Suprapubic skin (tissue), 4 donors: ENCODE measurements around the gene PIP4P1. TPM values are rescaled to one million over a fixed set of nuclear protein-coding genes. Genes with fewer than 3 reads are reported as not detected.

Experiments used
- DNase-seq, 2 donors: peaks; one replicate each; pipeline ENCODE4 v3.0.0-alpha.2; 2019; ENCODE audit warnings: low spot score in 2 of 2
- H3K27ac ChIP-seq: fragments of 200-600 bp; sonication (generic); one replicate; pipeline ENCODE4 v1.5.1; 2019
- H3K27me3 ChIP-seq: fragments of 200-600 bp; sonication (generic); one replicate; pipeline ENCODE4 v1.5.1; 2019
- H3K36me3 ChIP-seq: fragments of 200-600 bp; sonication (generic); one replicate; pipeline ENCODE4 v1.5.1; 2019
- H3K4me1 ChIP-seq: fragments of 200-600 bp; sonication (generic); one replicate; pipeline ENCODE4 v1.5.1; 2019
- H3K4me3 ChIP-seq: fragments of 200-600 bp; sonication (generic); one replicate; pipeline ENCODE4 v1.5.1; 2019; ENCODE audit warnings: mild to moderate bottlenecking
- H3K9me3 ChIP-seq: fragments of 200-600 bp; sonication (generic); one replicate; pipeline ENCODE4 v1.5.1; 2019
- EP300 ChIP-seq: sonication (generic); formaldehyde crosslinking; IDR thresholded peaks from one replicate; pipeline ENCODE4 v1.6.1; 2017; ENCODE audit warnings: antibody characterized with exemption
- POLR2A ChIP-seq, 2 donors: fragments of 450-650 bp; IDR thresholded peaks; one replicate each; pipeline ENCODE4 v1.6.1; 2017; ENCODE audit warnings: antibody characterized with exemption in 2 of 2, mild to moderate bottlenecking in 2 of 2, moderate library complexity in 2 of 2
- POLR2AphosphoS5 ChIP-seq, 3 donors: sonication (generic); formaldehyde crosslinking; IDR thresholded peaks; one replicate each; pipeline ENCODE4 v1.6.1; 2017; ENCODE audit warnings: antibody characterized with exemption in 3 of 3
- WGBS: methylation state at CpG from one replicate; pipeline ENCODE4 v1.1.5; 2018; 5-methylcytosine and 5-hydroxymethylcytosine counted together
- total RNA-seq, 4 donors: library from RNA; depleted of rRNA; stranded (reverse); fragments of >200 nt; gene quantifications; one replicate each; pipeline ENCODE4 v1.1.0, GENCODE V29; 2016
- TF ChIP-seq, protein P1 (sequence below), 2 donors: fragments of 200-600 bp in 1 of 2; fragments of 450-650 bp in 1 of 2; sonication (generic) in 1 of 2; IDR thresholded peaks; one replicate each; pipeline ENCODE4 v1.5.1; 2016 to 2019; ENCODE audit warnings: antibody characterized with exemption in 2 of 2, mild to moderate bottlenecking in 1 of 2, moderate library complexity in 1 of 2

Gene PIP4P1
- total RNA-seq, 4 donors from 2014 or later, result 23.7 to 36.5 (median 28.9) TPM

- TF ChIP-seq, protein P1, sequence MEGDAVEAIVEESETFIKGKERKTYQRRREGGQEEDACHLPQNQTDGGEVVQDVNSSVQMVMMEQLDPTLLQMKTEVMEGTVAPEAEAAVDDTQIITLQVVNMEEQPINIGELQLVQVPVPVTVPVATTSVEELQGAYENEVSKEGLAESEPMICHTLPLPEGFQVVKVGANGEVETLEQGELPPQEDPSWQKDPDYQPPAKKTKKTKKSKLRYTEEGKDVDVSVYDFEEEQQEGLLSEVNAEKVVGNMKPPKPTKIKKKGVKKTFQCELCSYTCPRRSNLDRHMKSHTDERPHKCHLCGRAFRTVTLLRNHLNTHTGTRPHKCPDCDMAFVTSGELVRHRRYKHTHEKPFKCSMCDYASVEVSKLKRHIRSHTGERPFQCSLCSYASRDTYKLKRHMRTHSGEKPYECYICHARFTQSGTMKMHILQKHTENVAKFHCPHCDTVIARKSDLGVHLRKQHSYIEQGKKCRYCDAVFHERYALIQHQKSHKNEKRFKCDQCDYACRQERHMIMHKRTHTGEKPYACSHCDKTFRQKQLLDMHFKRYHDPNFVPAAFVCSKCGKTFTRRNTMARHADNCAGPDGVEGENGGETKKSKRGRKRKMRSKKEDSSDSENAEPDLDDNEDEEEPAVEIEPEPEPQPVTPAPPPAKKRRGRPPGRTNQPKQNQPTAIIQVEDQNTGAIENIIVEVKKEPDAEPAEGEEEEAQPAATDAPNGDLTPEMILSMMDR (IDR thresholded peaks at IDR 0.05), result no peak
- TF ChIP-seq EP300 (no peak), POLR2AphosphoS5 (IDR thresholded peaks at IDR 0.05) (no peak), POLR2A (IDR thresholded peaks at IDR 0.05) (no peak)
- no peak for DNase-seq
- Histone ChIP-seq H3K36me3 (no peaks in the 10 kb centered on the region), H3K27me3 (peaks cover 11% of the 10 kb centered on the region), H3K9me3 (no peaks in the 10 kb centered on the region), H3K4me3 (peak overlapping the region; percentile 32), H3K4me1 (peaks cover 7% of the 10 kb centered on the region), H3K27ac (no peak overlapping the region)
- 33% methylated on average over 15 of the region's 44 CpGs for WGBS
These were observed 26.3 kb downstream of the PIP4P1 start for GRCh38 chr14:20434701-20435581.

DNA sequence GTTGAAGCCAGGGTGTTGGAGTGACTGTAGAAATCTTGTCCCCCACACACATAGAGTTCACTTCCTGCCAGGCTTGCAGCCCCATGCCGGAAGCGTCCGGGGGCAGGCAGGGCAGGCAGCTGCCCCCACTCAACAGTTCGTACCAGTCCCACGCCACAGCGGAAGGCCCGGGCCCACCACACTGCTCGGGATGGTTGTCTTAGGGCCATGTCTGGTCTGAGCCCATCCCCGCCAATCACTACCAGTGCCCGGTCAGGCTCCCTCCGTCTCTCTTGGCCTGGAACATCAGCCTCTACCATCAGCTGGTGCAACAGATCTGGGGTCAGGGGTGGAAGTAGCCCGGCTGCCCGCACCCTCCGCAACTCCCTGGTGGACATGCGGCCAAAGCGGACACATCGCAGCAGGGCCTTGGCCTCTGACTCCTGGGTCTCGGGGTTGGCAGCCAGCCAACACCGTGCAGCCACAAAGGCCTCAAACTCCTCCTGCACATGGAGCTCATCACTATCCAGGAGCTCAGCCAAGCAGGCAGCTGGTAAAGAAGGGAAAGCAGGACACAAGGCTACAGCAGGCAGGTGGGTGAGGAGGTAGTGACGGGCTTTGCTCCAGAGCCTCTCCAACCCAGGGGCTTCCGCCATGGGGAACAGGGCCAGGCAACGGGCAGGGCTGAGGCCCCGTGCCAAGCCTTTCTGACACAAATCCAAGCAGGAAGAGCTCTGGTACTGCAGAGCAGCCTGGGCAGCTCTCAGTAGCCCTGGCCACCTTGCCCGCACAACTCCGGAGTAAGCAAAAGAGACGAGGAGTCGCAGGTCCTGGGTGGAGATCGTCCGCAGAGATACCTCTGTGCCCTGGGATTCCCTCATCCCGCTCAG lies 31.2 kb downstream of the PIP4P1 start:
- no peak overlapping the region for H3K27ac ChIP-seq
- no peak overlapping the region for H3K4me3 ChIP-seq
- no peak for DNase-seq
- no peak for TF ChIP-seq EP300
- TF ChIP-seq POLR2AphosphoS5 (IDR thresholded peaks at IDR 0.05), result no peak
- TF ChIP-seq, protein P1 (IDR thresholded peaks at IDR 0.05), result no peak
- no peak for TF ChIP-seq POLR2A (IDR thresholded peaks at IDR 0.05)
- no peaks in the 10 kb centered on the region for H3K9me3 ChIP-seq
- H3K36me3 ChIP-seq, result no peaks in the 10 kb centered on the region
- H3K27me3 ChIP-seq, result peaks cover 3% of the 10 kb centered on the region
- peaks cover 1% of the 10 kb centered on the region for H3K4me1 ChIP-seq
- 61% methylated on average over 12 of the region's 30 CpGs for WGBS

- H3K4me1 ChIP-seq, result no peaks in the 10 kb centered on the region
- WGBS, result 64% methylated on average over 5 of the region's 5 CpGs
- no peaks in the 10 kb centered on the region for H3K27me3 ChIP-seq
- H3K4me3 ChIP-seq, result no peak overlapping the region
- DNase-seq, result no peak
- H3K9me3 ChIP-seq, result no peaks in the 10 kb centered on the region
- H3K36me3 ChIP-seq, result no peaks in the 10 kb centered on the region
- TF ChIP-seq POLR2A (IDR thresholded peaks at IDR 0.05) (no peak), POLR2AphosphoS5 (IDR thresholded peaks at IDR 0.05) (no peak), EP300 (no peak)
- TF ChIP-seq, protein P1 (IDR thresholded peaks at IDR 0.05), result no peak
- H3K27ac ChIP-seq, result no peak overlapping the region
These were observed 32.4 kb downstream of the PIP4P1 start for GRCh38 chr14:20428802-20429201.

- Histone ChIP-seq H3K4me3 (no peak overlapping the region), H3K27ac (no peak overlapping the region), H3K4me1 (no peaks in the 10 kb centered on the region), H3K36me3 (no peaks in the 10 kb centered on the region), H3K9me3 (no peaks in the 10 kb centered on the region), H3K27me3 (no peaks in the 10 kb centered on the region)
- TF ChIP-seq, protein P1 (IDR thresholded peaks at IDR 0.05), result no peak
- TF ChIP-seq POLR2A (IDR thresholded peaks at IDR 0.05) (no peak), EP300 (no peak), POLR2AphosphoS5 (IDR thresholded peaks at IDR 0.05) (no peak)
- WGBS, result 68% methylated on average over 5 of the region's 5 CpGs
- no peak for DNase-seq
These were observed 33.2 kb downstream of the PIP4P1 start for GRCh38 chr14:20428010-20428365.
